GM19099 (cell line): Measurements from ENCODE around the gene SLC9B1.
A peak's percentile ranks its signal among the peaks of the same experiment; 100 is the strongest.

Experiments
- POLR2A ChIP-seq: IDR thresholded peaks from 3 replicates; pipeline ENCODE4 v1.6.1; 2011; ENCODE audit warnings: low read depth; ENCODE audit not compliant: insufficient read length; ENCODE audit errors: extremely low read depth

SLC9B1 gene

DNA sequence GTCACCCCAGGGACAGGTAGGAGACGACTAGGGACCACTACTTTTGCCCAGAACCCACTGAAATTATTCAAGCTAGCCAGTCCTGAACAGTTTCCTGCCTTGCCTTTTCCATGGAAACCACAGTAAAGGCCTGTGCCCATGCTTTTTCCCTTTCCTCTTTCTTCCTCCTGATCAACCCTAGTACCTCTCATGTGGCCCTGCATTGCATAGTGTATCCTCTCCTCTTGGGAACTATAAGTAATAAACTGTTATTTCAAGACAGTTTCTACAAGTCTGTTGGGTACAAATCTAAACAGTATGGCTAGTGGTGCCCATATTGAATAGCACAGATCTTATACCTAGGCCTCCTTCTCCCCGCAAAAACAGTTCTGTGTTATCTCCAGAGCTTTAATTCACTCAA, 136.2 kb downstream of the SLC9B1 start:
- TF ChIP-seq POLR2A, result no peak

DNA sequence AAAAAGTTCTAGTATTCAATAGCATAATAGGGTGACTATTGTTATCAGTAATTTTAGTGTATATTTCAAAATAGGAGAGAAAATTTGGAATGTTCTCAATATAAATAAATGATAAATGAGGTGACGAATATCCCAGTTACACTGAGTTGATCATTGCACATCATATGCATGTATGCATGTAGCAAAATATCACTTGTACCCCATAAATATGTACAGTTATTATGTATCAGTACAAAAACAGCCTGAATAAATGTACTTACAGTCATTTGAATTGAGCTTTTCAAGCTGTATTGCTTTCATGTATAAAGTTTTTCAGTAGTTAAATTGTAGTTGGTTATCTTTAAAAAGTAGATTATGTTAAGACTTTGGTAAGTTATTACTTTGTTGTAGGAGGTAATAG, 138.2 kb downstream of the SLC9B1 start:
- TF ChIP-seq POLR2A, result no peak

DNA sequence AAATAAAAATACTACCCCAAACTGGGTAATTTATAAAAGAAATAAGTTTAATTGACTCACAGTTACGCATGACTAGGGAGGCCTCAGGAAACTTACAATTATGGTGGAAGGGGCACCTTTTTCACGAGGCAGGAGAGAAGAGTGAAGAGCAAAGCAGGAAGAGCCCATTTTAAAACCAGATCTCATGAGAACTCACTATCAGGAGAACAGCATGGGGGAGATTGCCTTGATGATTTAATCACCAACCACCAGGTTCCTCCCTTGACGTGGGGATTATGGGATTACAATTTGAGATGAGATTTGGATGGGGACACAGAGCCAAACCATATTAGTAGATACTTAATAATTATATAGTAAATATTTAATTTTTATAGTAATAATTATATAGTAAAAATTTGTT, 140.6 kb downstream of the SLC9B1 start:
- no peak for TF ChIP-seq POLR2A

DNA sequence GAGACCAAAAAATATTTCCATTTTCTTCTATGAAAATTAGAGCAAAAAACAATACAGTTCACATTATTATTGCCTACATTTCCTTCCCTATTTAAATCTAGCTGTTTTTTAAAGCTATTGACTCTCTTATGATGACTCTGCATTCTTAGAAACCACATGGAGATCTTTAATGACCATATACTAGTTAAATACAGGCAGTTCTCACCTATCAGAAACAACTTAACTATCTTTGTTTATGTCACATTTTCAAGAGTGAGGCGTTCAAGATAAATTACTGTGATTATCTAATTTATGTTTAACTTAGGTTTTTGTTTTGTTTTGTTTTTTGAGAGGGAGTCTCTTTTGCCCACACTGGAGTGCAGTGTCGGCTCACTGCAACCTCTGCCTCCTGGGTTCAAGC, 147.7 kb downstream of the SLC9B1 start:
- TF ChIP-seq POLR2A, result no peak

DNA sequence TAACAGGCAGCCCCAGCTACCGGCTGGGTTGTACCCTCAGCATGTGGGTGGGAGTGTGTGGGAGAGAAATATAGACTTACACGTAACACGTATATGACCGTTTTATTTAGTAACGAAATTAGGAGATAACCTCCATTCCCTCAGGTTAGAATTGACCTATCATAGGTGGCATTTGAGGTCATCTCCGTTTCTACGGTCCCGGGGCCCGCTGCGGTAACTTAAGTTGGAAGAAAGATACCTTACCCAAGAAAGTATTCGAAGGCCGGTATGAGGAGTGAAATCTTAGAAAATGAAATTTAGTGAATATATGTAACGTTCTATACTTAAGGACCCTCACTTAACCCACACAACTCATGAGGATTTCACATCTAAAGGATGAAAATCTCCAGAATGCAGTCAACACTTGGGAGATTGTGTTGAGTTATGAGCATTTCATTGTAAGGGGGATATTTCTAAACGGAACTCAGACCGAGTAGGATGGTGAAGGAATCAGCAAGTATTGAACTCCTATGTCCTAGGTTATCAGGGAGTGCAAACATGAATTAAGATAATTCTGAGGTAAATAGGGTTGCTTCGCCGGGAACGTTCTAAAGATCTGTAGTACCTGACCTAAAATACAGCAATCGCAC, 149.8 kb downstream of the SLC9B1 start:
- no peak for TF ChIP-seq POLR2A

DNA sequence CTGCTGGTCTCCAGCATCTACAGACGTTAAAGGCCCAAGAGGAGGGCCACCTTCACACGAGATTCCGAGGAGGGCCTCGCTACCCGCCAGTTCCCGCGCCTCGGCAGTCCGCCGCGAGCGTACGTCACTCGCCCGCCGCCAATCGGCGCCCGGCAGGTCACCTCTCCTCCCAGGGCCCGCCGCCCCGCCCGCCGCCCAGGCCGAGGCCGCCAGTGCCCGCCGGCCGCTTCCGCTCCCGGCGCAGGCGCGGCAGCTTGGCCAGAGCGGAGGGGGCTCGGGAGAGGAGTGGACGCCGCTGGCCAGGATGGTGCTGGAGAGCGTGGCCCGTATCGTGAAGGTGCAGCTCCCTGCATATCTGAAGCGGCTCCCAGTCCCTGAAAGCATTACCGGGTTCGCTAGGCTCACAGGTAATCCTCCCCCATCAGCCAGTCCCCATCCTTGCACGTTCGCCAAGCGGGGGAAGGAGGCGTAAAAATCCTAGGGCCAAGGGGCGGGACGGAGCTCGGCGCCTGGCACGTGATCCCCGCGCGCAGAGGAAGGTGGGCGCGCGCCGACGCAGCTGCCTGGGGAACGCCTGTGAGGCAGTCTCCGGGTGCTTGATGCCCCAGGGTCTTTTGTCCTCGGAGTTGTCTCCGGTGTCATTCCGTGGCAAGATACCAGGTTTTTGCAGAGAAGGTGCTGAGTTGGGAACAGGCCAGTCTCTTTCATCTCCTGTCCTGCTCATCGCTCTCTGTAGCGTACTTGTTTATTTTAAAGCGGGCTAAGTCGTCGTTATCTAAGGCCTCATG, 150.5 kb downstream of the SLC9B1 start, which contains the start of gene CISD2:
TSS of gene CISD2 (plus strand) at position 212 of the 788 bp plus-strand sequence. CDS start at position 305, 93 bp downstream.
- peak; percentile 97 for TF ChIP-seq POLR2A

DNA sequence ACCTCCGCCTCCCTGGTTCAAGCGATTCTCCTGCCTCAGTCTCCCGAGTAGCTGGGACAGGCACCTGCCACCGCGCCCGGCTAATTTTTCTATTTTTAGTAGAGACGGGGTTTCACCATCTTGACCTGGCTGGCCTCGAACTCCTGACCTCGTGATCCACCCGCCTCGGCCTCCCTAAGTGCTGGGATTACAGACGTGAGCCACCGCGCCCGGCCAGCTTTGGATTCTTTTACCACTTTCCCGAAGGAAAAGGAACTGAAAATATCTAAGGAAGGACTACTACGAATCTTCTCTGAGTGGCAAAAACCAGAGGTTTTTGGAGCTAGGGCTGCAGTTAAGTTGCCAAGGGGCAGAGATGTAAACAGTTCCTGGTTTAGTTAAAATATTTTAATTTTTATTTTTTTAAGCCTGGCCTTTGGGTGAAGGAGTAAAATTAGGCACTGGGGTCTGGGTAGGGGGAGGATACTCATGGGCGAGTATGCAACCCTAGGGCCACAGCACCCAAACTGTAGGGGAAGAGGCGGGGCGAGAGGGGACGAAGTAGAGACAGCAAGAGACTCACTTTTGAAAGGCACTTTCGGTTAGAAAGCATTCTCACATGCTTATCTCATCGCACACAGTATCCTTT, 151.2 kb downstream of the SLC9B1 start:
- no peak for TF ChIP-seq POLR2A

DNA sequence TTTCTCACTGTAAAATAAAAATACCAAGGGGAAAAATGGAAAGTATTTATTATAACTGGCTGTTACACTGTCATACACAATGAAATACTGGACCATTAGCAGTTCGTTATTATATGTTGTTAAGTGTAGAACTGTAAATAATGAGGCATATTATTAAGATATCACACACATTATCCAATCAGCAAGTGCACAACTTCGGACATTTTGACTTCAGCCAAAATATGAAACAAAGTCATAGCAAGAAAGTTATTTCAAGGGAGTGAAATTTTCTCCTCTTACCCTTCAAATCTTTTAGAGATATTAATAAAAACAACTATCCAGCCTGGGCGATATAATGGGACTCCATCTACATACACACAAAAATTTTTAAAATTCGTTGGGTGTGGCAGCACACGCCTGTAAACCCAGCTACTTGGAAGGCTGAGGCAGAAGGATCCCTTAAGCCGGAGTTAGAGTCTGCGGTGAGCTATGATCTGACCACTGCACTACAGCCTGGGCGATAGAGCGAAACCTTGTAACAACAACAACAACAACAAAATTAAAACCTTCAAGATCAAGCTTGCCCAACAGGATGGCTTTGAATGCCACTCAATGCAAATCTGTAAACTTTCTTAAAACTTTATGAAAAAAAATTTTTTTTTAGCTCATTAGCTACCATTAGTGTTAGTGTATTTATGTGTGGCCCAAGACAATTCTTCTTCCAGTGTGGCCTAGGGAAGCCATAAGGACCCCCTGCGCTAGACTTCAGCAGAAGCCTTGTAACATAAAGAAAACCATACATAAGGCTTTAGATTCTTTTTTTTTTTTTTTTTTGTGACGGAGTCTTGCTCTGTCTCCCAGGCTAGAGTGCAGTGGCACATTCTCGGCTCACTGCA, 152.0 kb downstream of the SLC9B1 start:
- no peak for TF ChIP-seq POLR2A

DNA sequence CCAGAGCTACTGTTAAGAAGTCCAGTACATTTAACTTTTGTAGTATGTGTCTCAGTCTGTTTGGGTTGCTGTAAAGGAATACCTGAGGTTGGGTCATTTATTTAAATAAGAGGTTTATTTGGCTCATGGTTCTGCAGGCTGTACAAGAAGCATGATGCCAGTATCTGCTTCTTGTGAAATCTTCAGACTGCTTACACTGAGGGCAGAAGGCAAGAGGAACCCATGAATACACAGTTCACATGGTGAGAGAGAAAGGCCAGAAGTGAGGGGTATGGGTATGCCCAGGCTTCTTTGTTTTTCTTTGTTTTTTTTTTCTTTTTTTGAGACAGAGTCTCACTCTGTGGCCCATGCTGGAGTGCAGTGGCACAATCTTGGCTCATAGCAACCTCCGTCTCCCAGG, 156.8 kb downstream of the SLC9B1 start:
- TF ChIP-seq POLR2A, result no peak

DNA sequence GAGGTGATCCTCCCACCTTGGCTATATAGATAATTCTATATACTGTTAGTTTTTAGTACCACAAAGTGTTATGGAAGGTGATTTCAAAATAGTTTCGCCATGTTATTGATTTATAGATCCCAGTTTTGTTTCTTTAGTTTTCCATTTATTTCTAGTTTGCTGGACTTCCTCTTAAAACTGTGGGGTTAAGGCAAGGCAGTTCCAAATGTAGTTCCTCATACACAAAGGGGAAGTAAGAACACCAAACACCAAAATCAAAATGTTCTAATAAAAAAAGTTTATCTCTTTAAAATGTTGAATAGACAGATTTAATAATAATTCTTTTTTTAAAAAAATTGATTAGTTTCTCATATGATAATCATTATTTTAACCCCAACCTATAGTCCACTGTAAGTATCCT, 157.5 kb downstream of the SLC9B1 start:
- no peak for TF ChIP-seq POLR2A

DNA sequence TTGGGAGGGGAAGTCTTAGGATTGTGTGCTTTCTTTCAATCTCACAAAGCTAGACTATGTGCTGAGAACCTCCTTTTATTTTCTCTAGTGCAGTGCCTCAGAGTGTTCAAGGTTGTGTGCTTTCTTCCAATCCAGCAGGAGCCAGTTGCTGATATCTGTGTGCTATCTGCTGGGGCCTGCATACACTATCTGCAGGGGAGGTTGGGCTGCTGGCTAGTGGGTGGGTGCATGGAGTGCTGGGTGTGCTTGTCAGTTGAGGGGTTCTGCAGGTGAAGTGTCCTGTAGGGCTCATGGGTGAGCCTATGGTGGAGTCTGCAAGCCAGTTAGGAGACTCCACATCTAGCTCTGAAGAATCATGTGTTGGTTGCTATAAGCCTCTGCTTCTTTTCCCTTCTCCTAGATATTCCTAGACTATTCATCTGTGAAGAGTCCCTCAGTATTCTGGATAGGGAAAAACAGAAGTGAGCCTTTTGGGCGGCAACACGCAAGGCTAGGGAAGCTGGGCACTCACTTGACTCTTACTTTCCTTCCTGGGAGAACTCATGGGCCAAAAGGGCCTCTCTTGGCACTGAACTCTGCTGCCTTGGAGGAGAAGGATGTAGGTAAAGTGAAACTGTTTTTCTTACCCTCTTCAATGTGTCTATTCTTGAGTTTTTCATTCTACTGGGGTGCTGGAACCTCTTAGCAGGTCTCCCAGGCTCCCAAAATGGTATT, 158.7 kb downstream of the SLC9B1 start:
- no peak for TF ChIP-seq POLR2A

DNA sequence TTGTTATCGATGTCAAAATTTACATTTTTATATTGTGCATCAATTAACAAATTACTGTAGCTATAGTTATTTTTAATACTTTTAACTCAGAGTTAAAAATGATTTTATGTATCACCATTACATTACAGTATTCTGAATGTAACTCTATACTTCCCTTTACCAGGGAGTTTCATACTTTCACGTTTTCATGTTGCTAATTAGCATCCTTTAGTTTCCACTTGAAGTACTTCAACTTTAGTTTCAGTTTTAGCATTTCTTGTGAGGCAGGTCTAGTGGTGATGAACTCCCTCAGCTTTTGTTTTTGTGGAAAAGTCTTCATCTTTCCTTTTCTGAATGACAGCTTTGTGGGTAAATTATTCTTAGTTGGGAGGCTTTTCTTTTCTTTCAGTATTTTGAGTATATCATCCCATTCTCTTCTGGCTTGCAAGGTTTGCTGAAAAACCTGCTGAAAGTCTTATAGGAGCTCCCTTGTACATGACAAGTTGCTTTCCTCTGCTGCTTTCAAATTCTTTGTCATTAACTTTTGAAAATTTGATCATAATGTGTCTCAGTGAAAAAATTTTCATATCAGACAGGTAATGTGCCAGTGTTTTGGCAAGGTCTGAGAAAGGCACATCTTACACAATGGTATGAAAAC, 160.6 kb downstream of the SLC9B1 start:
- TF ChIP-seq POLR2A, result no peak
